ENCODE results near the gene HOXA3. TPM values are rescaled to one million over a fixed set of nuclear protein-coding genes. Genes with fewer than 3 reads are reported as not detected.

HOXA3 gene
- total and polyA plus RNA-seq, 10 of the 15 experiments (the other 5 are each of a cell fraction or from before 2014, with no cell fraction given): 0.05 TPM; not detected in 9

- TF ChIP-seq BCL11A (IDR thresholded peaks at IDR 0.05; ENCODE audit: low read depth, low read length) (0 out of 2 replicates have a peak, but pooled peaks have one; percentile 38), BCLAF1 (IDR thresholded peaks at IDR 0.05) (no peak), NFIC (IDR thresholded peaks at IDR 0.05; ENCODE audit: low read depth, low read length) (peak; percentile 60; the same call in 1 of the 2 replicates), USF1 (IDR thresholded peaks at IDR 0.05; ENCODE audit: borderline replicate concordance, extremely low read length, insufficient read depth, low read depth, low read length) (no peak), HCFC1 (IDR thresholded peaks at IDR 0.05; ENCODE audit: low read length) (no peak), ATF2 (IDR thresholded peaks at IDR 0.05; ENCODE audit: low read length) (peak; percentile 53; the same call in 1 of the 2 replicates), EED (IDR thresholded peaks at IDR 0.05; ENCODE audit: low read depth) (peak; percentile 68), CEBPB (IDR thresholded peaks at IDR 0.05; ENCODE audit: borderline replicate concordance in 1 of 2, low read depth in 2 of 2, low read length in 2 of 2) (no peak), PML (IDR thresholded peaks at IDR 0.05; ENCODE audit: low read length) (no peak), CTCF (IDR thresholded peaks at IDR 0.05 in 2 of 3, conservative IDR thresholded peaks at IDR 0.05 in 1 of 3; ENCODE audit: control insufficient read depth in 2 of 3, extremely low read depth in 1 of 3, insufficient read depth in 1 of 3, low read depth in 3 of 3, low read length in 3 of 3) (no peak), STAT1 (conservative IDR thresholded peaks at IDR 0.05) (no peak), TCF12 (IDR thresholded peaks at IDR 0.05; ENCODE audit: low read depth, low read length) (no peak), ELK1 (IDR thresholded peaks at IDR 0.05; ENCODE audit: low read depth, low read length) (no peak), PAX5 (IDR thresholded peaks at IDR 0.05; ENCODE audit: borderline replicate concordance, low read depth, low read length) (0 out of 2 replicates have a peak, but pooled peaks have one; percentile 31), LARP7 (IDR thresholded peaks at IDR 0.05) (no peak), SMC3 (IDR thresholded peaks at IDR 0.05; ENCODE audit: borderline replicate concordance, low read length) (no peak), EZH2 (IDR thresholded peaks at IDR 0.05; ENCODE audit: borderline replicate concordance, control insufficient read depth, low read depth, low read length) (no peak), JUNB (IDR thresholded peaks at IDR 0.05) (peak; percentile 76), BCL3 (IDR thresholded peaks at IDR 0.05; ENCODE audit: borderline replicate concordance, insufficient read depth, low read depth, low read length, poor library complexity, severe bottlenecking) (peak; percentile 34), EGR1 (IDR thresholded peaks at IDR 0.05; ENCODE audit: borderline replicate concordance in 1 of 2, low read depth in 2 of 2, low read length in 2 of 2) (no peak)
Observed at GRCh38 chr7:27134392-27134791, 18.0 kb downstream of the HOXA3 start (continued).

Data from GM12878 (cell line).